HG03097 (cell line): ENCODE data around the gene OR4D2.

Experiments used
- ATAC-seq: cut with Tn5 transposase; IDR thresholded peaks from one replicate; pipeline ENCODE4 v1.9.1; 2021; ENCODE audit not compliant: unreplicated experiment, low FRiP score

OR4D2 gene

GRCh38 chr17:58172369-58173071 is 5.7 kb downstream of the OR4D2 start:
- ATAC-seq: no peak

- no peak for ATAC-seq
Measured at GRCh38 chr17:58174871-58175270, 8.1 kb downstream of the OR4D2 start.

DNA sequence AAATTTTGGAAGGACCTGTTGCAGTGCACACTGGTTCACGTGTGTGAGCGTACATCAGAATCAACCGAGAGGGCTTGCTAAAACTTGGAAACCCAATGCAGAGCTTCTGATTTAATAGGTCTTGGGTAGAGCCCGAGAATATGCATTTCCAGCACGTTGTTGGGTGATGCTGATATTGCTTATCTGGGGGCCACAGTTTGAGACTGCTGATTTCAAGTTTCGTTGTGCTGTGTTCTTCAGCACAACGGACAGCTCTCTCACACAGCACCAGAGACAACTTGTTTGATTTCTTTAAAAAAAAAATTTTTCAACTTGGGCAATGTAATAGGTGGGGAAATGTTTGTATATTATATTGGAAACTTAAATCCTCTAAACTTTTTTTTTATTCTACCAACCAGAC is 9.4 kb downstream of the OR4D2 start:
- ATAC-seq: no peak

DNA sequence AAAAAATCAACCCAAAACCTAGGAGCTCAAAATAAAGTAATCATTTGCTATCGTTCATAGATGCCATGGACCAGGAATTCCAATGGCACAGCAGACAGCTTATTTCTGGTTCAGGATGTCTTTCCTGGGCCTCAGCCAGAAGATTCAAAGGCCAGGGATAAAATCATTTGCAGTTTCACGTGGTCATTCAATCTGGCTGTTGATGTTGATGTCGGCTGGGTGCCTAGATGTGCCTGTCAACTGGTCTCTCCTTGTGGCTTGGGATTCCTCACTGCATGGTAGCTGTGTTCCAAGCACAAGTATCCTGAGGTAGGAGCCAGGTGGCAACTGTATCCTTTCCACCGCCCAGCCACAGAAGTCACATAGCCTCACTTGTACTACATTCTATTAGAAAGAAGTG is 15.0 kb downstream of the OR4D2 start:
- ATAC-seq: no peak

- ATAC-seq: no peak
Measured at GRCh38 chr17:58183514-58183913, 16.7 kb downstream of the OR4D2 start.

- ATAC-seq: no peak
Measured at GRCh38 chr17:58184308-58184985, 17.7 kb downstream of the OR4D2 start.

- no peak for ATAC-seq
Measured at GRCh38 chr17:58184986-58185761, 18.4 kb downstream of the OR4D2 start.

DNA sequence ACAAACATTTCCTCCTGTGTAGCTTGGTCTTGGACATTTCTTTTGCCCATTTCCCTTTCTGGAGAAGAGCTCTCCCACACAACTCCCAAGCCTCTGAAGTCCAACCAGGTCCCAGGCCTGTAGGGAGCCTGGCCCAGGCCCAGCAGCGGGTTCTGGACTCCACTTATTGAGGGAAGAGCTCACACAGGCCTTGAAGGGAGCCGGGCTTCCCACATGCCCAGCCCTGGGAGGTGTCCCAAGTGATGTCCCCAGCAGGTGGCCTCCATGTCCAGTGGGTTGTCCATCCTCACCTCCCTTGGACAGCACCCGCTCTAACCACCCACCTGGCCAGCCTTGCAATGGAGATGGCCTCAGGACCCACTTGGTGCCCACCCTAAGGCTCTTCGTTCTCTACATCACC is 19.8 kb downstream of the OR4D2 start:
- no peak for ATAC-seq

DNA sequence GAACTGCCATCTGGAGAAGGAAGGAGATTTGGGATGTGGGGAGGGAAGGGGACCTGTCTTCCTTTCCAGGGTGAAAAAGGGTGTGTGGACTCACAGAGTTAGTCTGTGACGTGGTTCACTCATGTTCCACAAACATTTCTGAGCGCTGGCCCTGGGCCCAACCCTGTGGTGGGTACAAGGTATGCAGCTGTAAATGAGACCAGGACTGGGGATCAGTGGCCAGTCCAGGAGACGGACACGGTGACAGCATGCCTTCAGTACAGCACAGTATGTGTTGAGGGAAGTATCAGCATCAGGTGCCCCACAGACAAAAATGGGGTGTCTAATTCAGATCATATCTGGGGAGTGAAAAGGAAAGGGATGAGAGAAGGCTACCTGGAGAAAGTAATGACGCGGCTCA is 20.3 kb downstream of the OR4D2 start:
- no peak for ATAC-seq

- no peak for ATAC-seq
Measured at GRCh38 chr17:58187675-58188074, 20.9 kb downstream of the OR4D2 start.

- no peak for ATAC-seq
Measured at GRCh38 chr17:58189436-58190146, 22.8 kb downstream of the OR4D2 start.

DNA sequence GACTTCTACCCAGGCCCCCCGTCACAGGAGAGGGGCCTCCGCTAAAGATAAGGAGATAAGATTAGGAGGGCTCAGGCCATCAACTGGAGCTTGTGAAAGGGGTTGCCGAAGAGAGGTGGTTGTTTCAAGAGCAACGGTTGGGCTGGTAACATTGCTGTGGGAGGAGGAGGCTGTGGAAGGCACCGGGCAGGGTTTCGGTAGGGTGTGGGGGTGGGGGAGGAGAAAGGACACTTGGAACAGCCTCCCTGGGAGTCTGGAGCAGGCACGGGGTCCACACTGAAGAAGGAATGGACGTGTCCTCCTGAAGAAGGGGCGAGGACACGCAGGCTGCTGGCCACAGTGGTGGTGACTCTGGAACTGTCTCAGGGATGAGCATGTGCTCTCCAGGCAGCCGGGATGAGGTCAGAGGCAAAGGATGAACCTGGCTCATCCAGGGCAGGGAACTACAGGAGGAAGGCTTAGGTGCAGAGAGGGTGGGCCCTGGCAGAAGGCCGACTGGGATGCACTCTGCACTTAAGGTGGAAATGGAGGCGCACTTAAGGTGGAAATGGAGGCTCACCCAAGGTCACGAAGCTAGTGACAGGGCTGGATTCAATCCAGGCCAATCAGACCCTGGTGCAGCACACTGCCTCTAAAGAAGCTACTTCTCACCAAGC is 24.6 kb downstream of the OR4D2 start:
- ATAC-seq: no peak

GRCh38 chr17:58192612-58193011 is 25.8 kb downstream of the OR4D2 start, which contains the start of gene EPX:
Gene EPX (plus strand): TSS chr17:58192726. CDS start chr17:58192847, 121 bp downstream.
- no peak for ATAC-seq

GRCh38 chr17:58193641-58194255 is 27.0 kb downstream of the OR4D2 start:
- no peak for ATAC-seq

DNA sequence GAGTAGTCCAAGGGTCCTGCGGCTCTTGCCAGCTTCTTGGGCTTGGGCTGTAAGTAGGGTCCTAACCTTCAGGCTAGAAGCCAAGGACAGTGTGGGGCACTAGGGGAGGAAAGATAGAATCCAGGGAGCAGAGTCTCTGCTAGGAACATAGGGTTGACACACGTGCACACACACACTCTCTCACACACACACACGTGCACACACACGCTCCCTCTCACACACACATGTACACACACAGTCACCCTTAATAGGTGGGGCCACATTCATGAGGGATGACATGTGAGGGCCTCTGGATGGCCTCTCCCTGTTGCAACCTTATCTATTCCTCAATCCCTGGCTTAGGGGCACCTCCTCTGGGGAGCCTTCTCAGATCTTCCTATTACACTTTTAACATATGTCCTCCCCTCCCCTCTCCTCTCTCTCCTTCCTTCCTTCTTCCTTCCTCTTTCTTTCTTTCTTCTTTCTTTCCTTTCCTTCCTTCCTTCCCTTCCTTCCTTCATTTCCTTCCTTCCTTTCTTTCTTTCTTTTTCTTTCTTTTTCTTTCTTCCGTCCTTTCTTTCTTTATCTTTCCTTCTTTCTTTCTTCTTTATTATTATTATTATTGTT is 28.8 kb downstream of the OR4D2 start:
- ATAC-seq: no peak

GRCh38 chr17:58196610-58197009 is 29.8 kb downstream of the OR4D2 start:
- no peak for ATAC-seq

GRCh38 chr17:58200024-58200633 is 33.3 kb downstream of the OR4D2 start:
- ATAC-seq: no peak

- no peak for ATAC-seq
Measured at GRCh38 chr17:58202859-58203258, 36.1 kb downstream of the OR4D2 start.

GRCh38 chr17:58204796-58205195 is 38.0 kb downstream of the OR4D2 start:
- no peak for ATAC-seq
